Hepatocyte (in vitro differentiated cells): Measurements from ENCODE around the gene USP10.

Experiments
- EZH2 ChIP-seq: fragments of 200-600 bp; sonication (generic); IDR thresholded peaks from 2 replicates; pipeline ENCODE4 v1.6.1; 2016; ENCODE audit warnings: antibody characterized with exemption, mild to moderate bottlenecking, borderline replicate concordance
- EZH2phosphoT487 ChIP-seq: fragments of 200-600 bp; sonication (generic); IDR thresholded peaks from one replicate; pipeline ENCODE4 v1.6.1; 2018; ENCODE audit warnings: antibody characterized with exemption, mild to moderate bottlenecking, low read depth, moderate library complexity; ENCODE audit not compliant: unreplicated experiment, severe bottlenecking
- TF ChIP-seq, protein P1 (sequence below): fragments of 200-600 bp; sonication (generic); IDR thresholded peaks from 2 replicates; pipeline ENCODE4 v1.5.1; 2016; ENCODE audit warnings: antibody characterized with exemption, mild to moderate bottlenecking; ENCODE audit not compliant: poor library complexity

DNA sequence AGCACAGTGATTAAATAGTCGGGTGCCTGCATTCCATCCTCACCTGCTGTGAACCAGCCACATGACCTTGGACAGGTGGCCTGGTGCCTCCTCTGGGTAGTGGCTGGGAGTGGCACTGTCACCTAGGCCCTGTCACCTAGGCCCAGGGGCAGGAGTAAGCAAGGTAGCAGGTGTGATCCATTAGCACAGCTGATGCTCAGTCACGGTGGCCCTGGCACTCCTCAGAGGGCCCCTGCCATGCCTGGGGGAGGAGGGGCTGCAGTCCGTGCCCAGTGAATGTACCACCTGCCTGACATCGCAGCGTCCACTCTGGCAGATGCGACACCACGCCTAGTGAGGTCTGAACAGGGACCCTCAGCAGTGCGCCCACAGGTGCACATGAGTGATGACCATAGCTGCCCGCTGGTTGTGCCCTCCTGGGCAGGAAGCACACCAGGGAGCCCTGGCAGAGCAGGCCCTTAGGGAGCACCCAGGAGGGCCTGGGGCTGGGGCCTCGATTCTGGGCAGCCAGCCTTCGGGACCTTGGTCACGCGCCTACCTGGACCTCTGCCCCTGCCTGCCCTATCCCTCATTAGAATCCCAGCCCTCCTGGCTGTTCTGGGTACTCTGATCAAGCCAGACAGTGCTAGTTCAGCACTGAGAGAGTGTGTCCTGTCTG, 86.9 kb downstream of the USP10 start:
- TF ChIP-seq, protein P1, sequence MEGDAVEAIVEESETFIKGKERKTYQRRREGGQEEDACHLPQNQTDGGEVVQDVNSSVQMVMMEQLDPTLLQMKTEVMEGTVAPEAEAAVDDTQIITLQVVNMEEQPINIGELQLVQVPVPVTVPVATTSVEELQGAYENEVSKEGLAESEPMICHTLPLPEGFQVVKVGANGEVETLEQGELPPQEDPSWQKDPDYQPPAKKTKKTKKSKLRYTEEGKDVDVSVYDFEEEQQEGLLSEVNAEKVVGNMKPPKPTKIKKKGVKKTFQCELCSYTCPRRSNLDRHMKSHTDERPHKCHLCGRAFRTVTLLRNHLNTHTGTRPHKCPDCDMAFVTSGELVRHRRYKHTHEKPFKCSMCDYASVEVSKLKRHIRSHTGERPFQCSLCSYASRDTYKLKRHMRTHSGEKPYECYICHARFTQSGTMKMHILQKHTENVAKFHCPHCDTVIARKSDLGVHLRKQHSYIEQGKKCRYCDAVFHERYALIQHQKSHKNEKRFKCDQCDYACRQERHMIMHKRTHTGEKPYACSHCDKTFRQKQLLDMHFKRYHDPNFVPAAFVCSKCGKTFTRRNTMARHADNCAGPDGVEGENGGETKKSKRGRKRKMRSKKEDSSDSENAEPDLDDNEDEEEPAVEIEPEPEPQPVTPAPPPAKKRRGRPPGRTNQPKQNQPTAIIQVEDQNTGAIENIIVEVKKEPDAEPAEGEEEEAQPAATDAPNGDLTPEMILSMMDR, result no peak
- TF ChIP-seq EZH2 (no peak), EZH2phosphoT487 (no peak)
